GM12878 (cell line): ENCODE results near the gene FFAR2. TPM values are rescaled to one million over a fixed set of nuclear protein-coding genes. Genes with fewer than 3 reads are reported as not detected.

Experiments used
- E4F1 ChIP-seq: fragments of 450-650 bp; IDR thresholded peaks from 2 replicates; pipeline ENCODE4 v1.6.1; 2018; ENCODE audit warnings: borderline replicate concordance, mild to moderate bottlenecking; ENCODE audit not compliant: partially characterized antibody
- NRF1 ChIP-seq: conservative IDR thresholded peaks from 2 replicates; pipeline ENCODE4 v1.6.1; 2011; ENCODE audit warnings: mild to moderate bottlenecking, low read depth, low read length, improper control_type of control experiment
- REST ChIP-seq: IDR thresholded peaks from 2 replicates; pipeline ENCODE4 v1.6.1; 2012; ENCODE audit warnings: mild to moderate bottlenecking, low read depth, low read length
- SPI1 ChIP-seq: IDR thresholded peaks from 2 replicates; pipeline ENCODE4 v1.6.1; 2011; ENCODE audit warnings: low read depth, mild to moderate bottlenecking, low read length, moderate library complexity, borderline replicate concordance; ENCODE audit not compliant: insufficient read depth
- polyA plus RNA-seq, 11 experiments: library from polyadenylated mRNA; depleted of rRNA in 4 of 11; unstranded in 6 of 11; stranded (reverse) in 5 of 11; fragments of >200 nt; fragmentation: Nextera tagmentation in 4 of 11; fragmentation: Illumina TruSeq in 1 of 11; extraction: Ambion mirVana in 4 of 11; extraction: Trizol in 1 of 11; gene quantifications; 1 replicate in 1 of 11; 2 replicates in 10 of 11; pipeline versions ENCODE4 v1.2.1 to v1.2.3, GENCODE V29; 2011 to 2016; ENCODE audit warnings: inconsistent platforms in 2 of 11, missing spikeins in 2 of 11, low read depth in 1 of 11
- small RNA-seq: library from RNA; depleted of rRNA; stranded (forward); fragments of <200 nt; gene quantifications from one replicate; pipeline ENCODE3, GENCODE V24; 2014
- total RNA-seq, 4 experiments: library from RNA; depleted of rRNA in 3 of 4; stranded (reverse); fragments of >200 nt in 3 of 4; fragmentation: Illumina TruSeq in 1 of 4; extraction: Trizol in 1 of 4; gene quantifications; 2 replicates each; pipeline versions ENCODE4 v1.2.1 to v1.2.3, GENCODE V29; 2013 to 2021

FFAR2 gene
- total and polyA plus RNA-seq, 10 of the 15 experiments (the other 5 are each of a cell fraction or from before 2014, with no cell fraction given) = 0.05 to 4.0 (median 2.1) TPM

GRCh38 chr19:35500611-35501010, 52.6 kb downstream of the FFAR2 start (continued):
- TF ChIP-seq REST (no peak), SPI1 (no peak), NRF1 (no peak), E4F1 (no peak)

Small RNA genes lying within 50 kb of the gene (small RNA-seq; reads per million reads assigned to genes)
- not detected for gene RN7SL491P

Other genes with a start within 250 kb of the FFAR2 start
Only the 7 nearest of the 21 such genes appear.
- not detected in 2 replicates for gene FFAR3, start 89.8 kb upstream of the FFAR2 start, total RNA-seq (2014; rRNA removed)
- not detected in 2 replicates for gene FFAR3, start 89.8 kb upstream of the FFAR2 start, total RNA-seq (2014; rRNA removed; fragmentation: Illumina TruSeq; extraction: Trizol)
- 0.18 TPM in 1 of 2 replicates, not detected in the other for gene FFAR3, start 89.8 kb upstream of the FFAR2 start, total RNA-seq (2021)
- gene FFAR3, start 89.8 kb upstream of the FFAR2 start, polyA plus RNA-seq (2011; rRNA removed) = not detected in 2 replicates
- 0.15 TPM in 1 of 2 replicates, not detected in the other for gene FFAR3, start 89.8 kb upstream of the FFAR2 start, polyA plus RNA-seq (2014; fragmentation: Illumina TruSeq; extraction: Trizol)
- gene FFAR3, start 89.8 kb upstream of the FFAR2 start, polyA plus RNA-seq (2014; fragmentation: Nextera tagmentation; extraction: Ambion mirVana) = not detected
- gene FFAR3, start 89.8 kb upstream of the FFAR2 start, polyA plus RNA-seq (2014; rRNA removed) = not detected in 2 replicates
- not detected for gene FFAR3, start 89.8 kb upstream of the FFAR2 start, polyA plus RNA-seq (2016; fragmentation: Nextera tagmentation; extraction: Ambion mirVana)
- gene GPR42, start 77.2 kb upstream of the FFAR2 start, total RNA-seq (2014; rRNA removed) = not detected in 2 replicates
- gene GPR42, start 77.2 kb upstream of the FFAR2 start, total RNA-seq (2014; rRNA removed; fragmentation: Illumina TruSeq; extraction: Trizol) = not detected in 2 replicates
- gene GPR42, start 77.2 kb upstream of the FFAR2 start, total RNA-seq (2021) = 0.13 TPM in 1 of 2 replicates, not detected in the other
- not detected in 2 replicates for gene GPR42, start 77.2 kb upstream of the FFAR2 start, polyA plus RNA-seq (2011; rRNA removed)
- gene GPR42, start 77.2 kb upstream of the FFAR2 start, polyA plus RNA-seq (2014; fragmentation: Illumina TruSeq; extraction: Trizol) = not detected in 2 replicates
- gene GPR42, start 77.2 kb upstream of the FFAR2 start, polyA plus RNA-seq (2014; fragmentation: Nextera tagmentation; extraction: Ambion mirVana) = not detected
- gene GPR42, start 77.2 kb upstream of the FFAR2 start, polyA plus RNA-seq (2014; rRNA removed) = not detected in 2 replicates
- gene GPR42, start 77.2 kb upstream of the FFAR2 start, polyA plus RNA-seq (2016; fragmentation: Nextera tagmentation; extraction: Ambion mirVana) = not detected
- not detected in 2 replicates for gene KRTDAP, start 42.2 kb downstream of the FFAR2 start, total RNA-seq (2014; rRNA removed)
- not detected in 2 replicates for gene KRTDAP, start 42.2 kb downstream of the FFAR2 start, total RNA-seq (2014; rRNA removed; fragmentation: Illumina TruSeq; extraction: Trizol)
- gene KRTDAP, start 42.2 kb downstream of the FFAR2 start, total RNA-seq (2021) = not detected in 2 replicates
- gene KRTDAP, start 42.2 kb downstream of the FFAR2 start, polyA plus RNA-seq (2011; rRNA removed) = 0.23 TPM in 1 of 2 replicates, not detected in the other
- gene KRTDAP, start 42.2 kb downstream of the FFAR2 start, polyA plus RNA-seq (2014; fragmentation: Illumina TruSeq; extraction: Trizol) = not detected in 2 replicates
- gene KRTDAP, start 42.2 kb downstream of the FFAR2 start, polyA plus RNA-seq (2014; fragmentation: Nextera tagmentation; extraction: Ambion mirVana) = not detected
- not detected in 2 replicates for gene KRTDAP, start 42.2 kb downstream of the FFAR2 start, polyA plus RNA-seq (2014; rRNA removed)
- gene KRTDAP, start 42.2 kb downstream of the FFAR2 start, polyA plus RNA-seq (2016; fragmentation: Nextera tagmentation; extraction: Ambion mirVana) = not detected
- gene DMKN, start 65.4 kb downstream of the FFAR2 start, total RNA-seq (2014; rRNA removed) = 59.5 and 68.0 TPM in 2 replicates
- gene DMKN, start 65.4 kb downstream of the FFAR2 start, total RNA-seq (2014; rRNA removed; fragmentation: Illumina TruSeq; extraction: Trizol) = 52.6 and 61.3 TPM in 2 replicates
- 57.8 and 64.9 TPM in 2 replicates for gene DMKN, start 65.4 kb downstream of the FFAR2 start, total RNA-seq (2021)
- gene DMKN, start 65.4 kb downstream of the FFAR2 start, polyA plus RNA-seq (2011; rRNA removed) = 60.7 and 72.5 TPM in 2 replicates
- 90.7 and 102 TPM in 2 replicates for gene DMKN, start 65.4 kb downstream of the FFAR2 start, polyA plus RNA-seq (2014; fragmentation: Illumina TruSeq; extraction: Trizol)
- gene DMKN, start 65.4 kb downstream of the FFAR2 start, polyA plus RNA-seq (2014; fragmentation: Nextera tagmentation; extraction: Ambion mirVana) = 10 to 100 TPM; 36.4 to 43.3 TPM
- 87.8 and 114 TPM in 2 replicates for gene DMKN, start 65.4 kb downstream of the FFAR2 start, polyA plus RNA-seq (2014; rRNA removed)
- 10 to 100 TPM; 57.8 to 65.9 TPM for gene DMKN, start 65.4 kb downstream of the FFAR2 start, polyA plus RNA-seq (2016; fragmentation: Nextera tagmentation; extraction: Ambion mirVana)
- not detected in 2 replicates for gene SBSN, start 80.1 kb downstream of the FFAR2 start, total RNA-seq (2014; rRNA removed)
- not detected in 2 replicates for gene SBSN, start 80.1 kb downstream of the FFAR2 start, total RNA-seq (2014; rRNA removed; fragmentation: Illumina TruSeq; extraction: Trizol)
- gene SBSN, start 80.1 kb downstream of the FFAR2 start, total RNA-seq (2021) = not detected in 2 replicates
- not detected in 2 replicates for gene SBSN, start 80.1 kb downstream of the FFAR2 start, polyA plus RNA-seq (2011; rRNA removed)
- gene SBSN, start 80.1 kb downstream of the FFAR2 start, polyA plus RNA-seq (2014; fragmentation: Illumina TruSeq; extraction: Trizol) = not detected in 2 replicates
- gene SBSN, start 80.1 kb downstream of the FFAR2 start, polyA plus RNA-seq (2014; fragmentation: Nextera tagmentation; extraction: Ambion mirVana) = not detected
- gene SBSN, start 80.1 kb downstream of the FFAR2 start, polyA plus RNA-seq (2014; rRNA removed) = 0.09 TPM in 1 of 2 replicates, not detected in the other
- not detected for gene SBSN, start 80.1 kb downstream of the FFAR2 start, polyA plus RNA-seq (2016; fragmentation: Nextera tagmentation; extraction: Ambion mirVana)
- not detected in 2 replicates for gene GAPDHS, start 85.2 kb downstream of the FFAR2 start, total RNA-seq (2014; rRNA removed)
- not detected in 2 replicates for gene GAPDHS, start 85.2 kb downstream of the FFAR2 start, total RNA-seq (2014; rRNA removed; fragmentation: Illumina TruSeq; extraction: Trizol)
- gene GAPDHS, start 85.2 kb downstream of the FFAR2 start, total RNA-seq (2021) = not detected in 2 replicates
- 0.08 TPM in 1 of 2 replicates, not detected in the other for gene GAPDHS, start 85.2 kb downstream of the FFAR2 start, polyA plus RNA-seq (2011; rRNA removed)
- not detected in 2 replicates for gene GAPDHS, start 85.2 kb downstream of the FFAR2 start, polyA plus RNA-seq (2014; fragmentation: Illumina TruSeq; extraction: Trizol)
- gene GAPDHS, start 85.2 kb downstream of the FFAR2 start, polyA plus RNA-seq (2014; fragmentation: Nextera tagmentation; extraction: Ambion mirVana) = not detected
- not detected in 2 replicates for gene GAPDHS, start 85.2 kb downstream of the FFAR2 start, polyA plus RNA-seq (2014; rRNA removed)
- gene GAPDHS, start 85.2 kb downstream of the FFAR2 start, polyA plus RNA-seq (2016; fragmentation: Nextera tagmentation; extraction: Ambion mirVana) = not detected
- gene TMEM147, start 97.4 kb downstream of the FFAR2 start, total RNA-seq (2014; rRNA removed) = 96.9 and 106 TPM in 2 replicates
- 54.7 and 55.2 TPM in 2 replicates for gene TMEM147, start 97.4 kb downstream of the FFAR2 start, total RNA-seq (2014; rRNA removed; fragmentation: Illumina TruSeq; extraction: Trizol)
- 69.7 and 73.8 TPM in 2 replicates for gene TMEM147, start 97.4 kb downstream of the FFAR2 start, total RNA-seq (2021)
- gene TMEM147, start 97.4 kb downstream of the FFAR2 start, polyA plus RNA-seq (2011; rRNA removed) = 47.2 and 84.8 TPM in 2 replicates
- gene TMEM147, start 97.4 kb downstream of the FFAR2 start, polyA plus RNA-seq (2014; fragmentation: Illumina TruSeq; extraction: Trizol) = 69.3 and 71.8 TPM in 2 replicates
- gene TMEM147, start 97.4 kb downstream of the FFAR2 start, polyA plus RNA-seq (2014; fragmentation: Nextera tagmentation; extraction: Ambion mirVana) = 10 to 100 TPM; 53.4 to 65.3 TPM
- gene TMEM147, start 97.4 kb downstream of the FFAR2 start, polyA plus RNA-seq (2014; rRNA removed) = 119 and 131 TPM in 2 replicates
- gene TMEM147, start 97.4 kb downstream of the FFAR2 start, polyA plus RNA-seq (2016; fragmentation: Nextera tagmentation; extraction: Ambion mirVana) = 100 to 1,000 TPM; 134 to 145 TPM